ENCODE data around the gene CCDC89. TPM values are rescaled to one million over a fixed set of nuclear protein-coding genes. Genes with fewer than 3 reads are reported as not detected.

CCDC89 gene
- total and polyA plus RNA-seq, 2 of the 4 experiments (the other 2 are of a cell fraction), result 4.0 to 7.9 TPM

DNA sequence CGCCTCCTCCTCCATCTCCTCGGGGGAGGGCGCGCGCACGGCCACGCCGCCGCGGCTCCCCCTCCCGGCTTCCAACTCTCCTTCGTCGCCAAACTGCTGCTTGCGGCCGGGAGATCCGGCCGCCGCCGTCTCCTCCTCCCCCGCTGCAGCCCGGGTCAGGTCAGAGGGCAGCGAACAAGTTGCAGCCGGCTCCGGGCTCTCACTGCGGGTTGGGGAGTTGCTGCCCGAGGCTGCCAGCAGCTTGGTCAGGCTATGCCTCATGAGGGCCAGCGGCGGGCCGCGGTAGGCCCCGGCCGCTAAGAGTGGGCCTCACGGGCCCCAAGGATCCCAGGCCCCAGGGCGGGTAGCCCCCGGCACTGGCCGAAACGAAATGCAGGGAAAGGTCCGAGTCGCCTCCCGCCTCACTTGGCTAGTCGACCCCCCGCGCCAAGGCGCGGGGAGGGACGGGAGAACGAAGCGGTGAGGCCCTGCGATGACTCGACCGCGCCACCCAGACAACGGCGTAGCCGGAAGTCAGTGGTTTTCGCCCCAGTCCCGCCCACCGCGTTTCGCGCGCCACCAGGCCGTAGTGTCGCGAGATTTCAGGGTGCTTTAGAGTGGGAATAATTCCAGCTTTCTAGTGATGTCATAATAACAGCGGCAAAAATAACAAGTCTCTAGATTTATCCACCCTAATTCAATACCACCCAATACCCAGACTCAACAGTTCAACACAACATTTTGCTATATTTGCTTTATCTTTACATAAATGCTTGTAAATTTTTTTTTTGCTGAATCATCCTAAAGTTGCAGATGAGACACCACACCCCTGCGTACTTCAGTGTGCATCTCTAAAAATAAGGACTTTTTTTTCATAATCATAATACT, 21.1 kb downstream of the CCDC89 start, which contains the start of gene CREBZF:
TSS of gene CREBZF (minus strand) at position 515 of the 867 bp plus-strand sequence. CDS start at position 261, 254 bp downstream.
- Histone ChIP-seq H3K14ac (replicated peaks; ENCODE audit: low read depth, low read length) (peak within 1 kb of the TSS; percentile 94), H2AFZ (replicated peaks; ENCODE audit: low read length, poor library complexity) (peak within 1 kb of the TSS; percentile 85), H3K23ac (ENCODE audit: low read depth, low read length) (peak within 1 kb of the TSS; percentile 99), H2BK5ac (ENCODE audit: low read depth, low read length, poor library complexity, severe bottlenecking) (peak within 1 kb of the TSS; percentile 85), H4K91ac (ENCODE audit: insufficient read depth, low read depth, low read length) (peak within 1 kb of the TSS; percentile 79), H3K27ac (ENCODE audit: insufficient read depth, low read length) (peak within 1 kb of the TSS; percentile 85), H3K79me1 (ENCODE audit: low read depth in 1 of 2, low read length in 2 of 2) (peaks cover 0 to 11% of the 10 kb centered on the region in 2 experiments; a peak in 1 of 4 replicates), H3K4ac (ENCODE audit: low read depth, low read length) (peak within 1 kb of the TSS; percentile 95), H3K4me2 (ENCODE audit: low read depth, low read length) (peak within 1 kb of the TSS; percentile 97), H4K8ac (ENCODE audit: low read depth in 2 of 2, low read length in 2 of 2) (peak within 1 kb of the TSS; percentile 73 to 90), H3K56ac (ENCODE audit: extremely low read depth, insufficient read depth, low read length) (peak within 1 kb of the TSS; percentile 90), H3K18ac (ENCODE audit: low read depth, low read length) (peak within 1 kb of the TSS; percentile 37), H2AK9ac (replicated peaks; ENCODE audit: low read depth, low read length, poor library complexity) (peak within 1 kb of the TSS; percentile 99), H3K9me3 (ENCODE audit: control insufficient read depth, insufficient read depth, low read length) (no peaks in the 10 kb centered on the region), H2BK120ac (ENCODE audit: low read depth, low read length) (peak within 1 kb of the TSS; percentile 68), H3K4me3 (ENCODE audit: insufficient read depth, low read depth, low read length) (peak within 1 kb of the TSS; percentile 96), H2AK5ac (ENCODE audit: low read depth, low read length) (peak within 1 kb of the TSS; percentile 95), H2BK20ac (ENCODE audit: low read depth, low read length) (no peak within 1 kb of the TSS), H3K36me3 (ENCODE audit: control insufficient read depth, insufficient read depth, low read length) (peaks cover 4% of the 10 kb centered on the region; the same call in 1 of the 2 replicates), H3K9me1 (ENCODE audit: insufficient read depth, low read length) (no peaks in the 10 kb centered on the region), H4K5ac (ENCODE audit: low read depth, low read length) (peak within 1 kb of the TSS; percentile 95), H3K27me3 (ENCODE audit: control insufficient read depth, insufficient read depth, low read length) (no peaks in the 10 kb centered on the region), H2BK15ac (ENCODE audit: low read depth, low read length) (no peak within 1 kb of the TSS), H4K20me1 (ENCODE audit: insufficient read depth, low read length) (peaks cover 33% of the 10 kb centered on the region), H3K9ac (ENCODE audit: low read depth, low read length) (peak within 1 kb of the TSS; percentile 95), H3K4me1 (ENCODE audit: control insufficient read depth, insufficient read depth, low read length) (no peaks in the 10 kb centered on the region; the same call in 1 of the 2 replicates)
- intact Hi-C loops (cut with micrococcal nuclease) (loop anchor here (1.0 to 2.0 kb wide), 5 partner anchors 20 to 189 kb away; partner anchors contain the start of gene TMEM126B), dilution Hi-C loops (cut with HindIII; ENCODE audit: low sequenced_read_pairs, unreplicated experiment) (no loop called here), in situ Hi-C loops (cut with MboI; ENCODE audit: low sequenced_read_pairs) (no loop called here)
- ATAC-seq (ENCODE audit: low read depth), result peak; percentile 92
- WGBS, 2 experiments (ENCODE audit: extremely low coverage in 2 of 2, insufficient read length in 1 of 2), result 1% methylated on average over 28 of the region's 67 CpGs; no CpG with 5 or more reads in 1 of the 2 experiments
- CTCF ChIA-PET, result interaction anchor here (1.0 kb wide), 1 partner anchor 20 kb away, joined by 3 read pairs; no protein-coding TSS in a partner anchor
- BruUV-seq (replicated peaks), result no TSS peak
- DNase-seq, result peak; percentile 95
- POLR2A ChIA-PET (ENCODE audit: unreplicated experiment), result interaction anchor here (1.3 kb wide), 1 partner anchor 37 kb away, joined by 16 read pairs; the partner anchor contains the start of gene TMEM126B
- TF ChIP-seq CHD1 (IDR thresholded peaks at IDR 0.05; ENCODE audit: low read depth, low read length) (no peak; the same call in 1 of the 2 replicates), MAZ (IDR thresholded peaks at IDR 0.05; ENCODE audit: borderline replicate concordance, low read depth, low read length) (peak; percentile 60; the same call in 1 of the 2 replicates), CEBPB (IDR thresholded peaks at IDR 0.05; ENCODE audit: low read depth, low read length) (no peak), SMC3 (IDR thresholded peaks at IDR 0.05; ENCODE audit: low read depth, low read length) (no peak), RAD21 (IDR thresholded peaks at IDR 0.05; ENCODE audit: low read length) (no peak), MXI1 (IDR thresholded peaks at IDR 0.05; ENCODE audit: borderline replicate concordance, low read depth, low read length) (peak; percentile 60; the same call in 1 of the 2 replicates), MAFK (IDR thresholded peaks at IDR 0.05; ENCODE audit: low read depth, low read length) (peak; percentile 92), RFX5 (IDR thresholded peaks at IDR 0.05; ENCODE audit: low read depth, low read length) (no peak), RCOR1 (IDR thresholded peaks at IDR 0.05; ENCODE audit: insufficient replicate concordance, low read length) (no peak), NFE2L2 (IDR thresholded peaks at IDR 0.05; ENCODE audit: low read depth, low read length) (peak; percentile 96), USF2 (IDR thresholded peaks at IDR 0.05; ENCODE audit: low read depth, low read length) (no peak)
- TF ChIP-seq, protein P1, sequence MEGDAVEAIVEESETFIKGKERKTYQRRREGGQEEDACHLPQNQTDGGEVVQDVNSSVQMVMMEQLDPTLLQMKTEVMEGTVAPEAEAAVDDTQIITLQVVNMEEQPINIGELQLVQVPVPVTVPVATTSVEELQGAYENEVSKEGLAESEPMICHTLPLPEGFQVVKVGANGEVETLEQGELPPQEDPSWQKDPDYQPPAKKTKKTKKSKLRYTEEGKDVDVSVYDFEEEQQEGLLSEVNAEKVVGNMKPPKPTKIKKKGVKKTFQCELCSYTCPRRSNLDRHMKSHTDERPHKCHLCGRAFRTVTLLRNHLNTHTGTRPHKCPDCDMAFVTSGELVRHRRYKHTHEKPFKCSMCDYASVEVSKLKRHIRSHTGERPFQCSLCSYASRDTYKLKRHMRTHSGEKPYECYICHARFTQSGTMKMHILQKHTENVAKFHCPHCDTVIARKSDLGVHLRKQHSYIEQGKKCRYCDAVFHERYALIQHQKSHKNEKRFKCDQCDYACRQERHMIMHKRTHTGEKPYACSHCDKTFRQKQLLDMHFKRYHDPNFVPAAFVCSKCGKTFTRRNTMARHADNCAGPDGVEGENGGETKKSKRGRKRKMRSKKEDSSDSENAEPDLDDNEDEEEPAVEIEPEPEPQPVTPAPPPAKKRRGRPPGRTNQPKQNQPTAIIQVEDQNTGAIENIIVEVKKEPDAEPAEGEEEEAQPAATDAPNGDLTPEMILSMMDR (conservative IDR thresholded peaks at IDR 0.05; ENCODE audit: low read depth, low read length), result no peak

Data from IMR-90 (cell line).